ENCODE results near the gene UBE2E2.
"Not testable (repeated sequence)": the region's sequence is repeated elsewhere in the genome, so short reads cannot be mapped to it uniquely, and the experiment has no call there.

UBE2E2 gene

GRCh38 chr3:23169551-23169950 is 33.6 kb upstream of the UBE2E2 start:
- no peak for FAIRE-seq
- TF ChIP-seq TAF1 (IDR thresholded peaks at IDR 0.05; ENCODE audit: borderline replicate concordance, low read depth, low read length) (no peak), POLR2A (IDR thresholded peaks at IDR 0.05; ENCODE audit: low read depth, low read length) (no peak), POLR2AphosphoS5 (IDR thresholded peaks at IDR 0.05; ENCODE audit: low read depth, low read length) (no peak)
- no peak for DNase-seq (ENCODE audit: insufficient read length)

GRCh38 chr3:23170291-23170690 is 32.8 kb upstream of the UBE2E2 start:
- FAIRE-seq (no peak), DNase-seq (ENCODE audit: insufficient read length) (no peak)
- TF ChIP-seq TAF1 (IDR thresholded peaks at IDR 0.05; ENCODE audit: borderline replicate concordance, low read depth, low read length), result no peak
- TF ChIP-seq POLR2AphosphoS5 (IDR thresholded peaks at IDR 0.05; ENCODE audit: low read depth, low read length), result no peak
- TF ChIP-seq POLR2A (IDR thresholded peaks at IDR 0.05; ENCODE audit: low read depth, low read length), result no peak

GRCh38 chr3:23172059-23172458 is 31.1 kb upstream of the UBE2E2 start:
- FAIRE-seq, result no peak
- DNase-seq (ENCODE audit: insufficient read length), result no peak
- TF ChIP-seq POLR2A (IDR thresholded peaks at IDR 0.05; ENCODE audit: low read depth, low read length) (no peak), TAF1 (IDR thresholded peaks at IDR 0.05; ENCODE audit: borderline replicate concordance, low read depth, low read length) (no peak)

GRCh38 chr3:23174426-23175039 is 28.6 kb upstream of the UBE2E2 start:
- TF ChIP-seq POLR2A (IDR thresholded peaks at IDR 0.05; ENCODE audit: low read depth, low read length) (no peak), TAF1 (IDR thresholded peaks at IDR 0.05; ENCODE audit: borderline replicate concordance, low read depth, low read length) (no peak), POLR2AphosphoS5 (IDR thresholded peaks at IDR 0.05; ENCODE audit: low read depth, low read length) (no peak)
- DNase-seq (ENCODE audit: insufficient read length) (no peak), FAIRE-seq (no peak)

DNA sequence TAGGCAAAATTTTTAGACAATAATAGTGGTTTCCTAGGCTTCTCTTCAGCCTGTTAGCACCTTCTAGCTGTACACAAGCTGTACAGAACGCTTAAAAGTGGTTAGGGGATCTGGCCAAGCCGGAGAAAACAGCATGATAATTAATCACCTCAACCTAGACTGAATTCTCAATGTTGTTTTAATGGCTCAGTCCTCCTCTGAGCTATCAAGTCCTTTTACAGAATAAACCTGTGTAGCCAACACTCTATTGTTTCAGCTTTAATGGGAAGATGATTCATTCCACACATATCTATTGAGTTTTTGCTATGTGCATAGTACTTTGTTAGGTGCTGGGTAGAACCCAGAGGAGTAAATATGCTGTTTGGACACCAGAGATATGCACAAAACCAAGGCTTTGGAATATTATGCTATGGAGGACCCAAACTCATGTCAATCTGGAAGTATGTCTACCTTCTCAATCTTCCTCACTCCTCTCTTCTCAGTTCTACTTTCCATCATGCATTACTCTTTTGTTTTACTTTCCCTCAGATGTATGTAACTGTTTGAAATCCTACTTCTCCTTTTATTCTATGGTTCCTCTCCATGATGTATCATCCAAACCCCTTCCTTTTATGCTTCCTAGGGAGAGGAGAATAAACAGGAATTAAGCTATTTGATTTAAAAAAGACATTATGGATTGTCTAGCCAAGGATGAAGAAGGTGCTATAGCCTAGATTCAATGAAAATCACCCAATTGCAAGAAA is 27.6 kb upstream of the UBE2E2 start:
- DNase-seq (ENCODE audit: insufficient read length) (no peak), FAIRE-seq (no peak)
- TF ChIP-seq TAF1 (IDR thresholded peaks at IDR 0.05; ENCODE audit: borderline replicate concordance, low read depth, low read length) (no peak), POLR2A (IDR thresholded peaks at IDR 0.05; ENCODE audit: low read depth, low read length) (no peak), POLR2AphosphoS5 (IDR thresholded peaks at IDR 0.05; ENCODE audit: low read depth, low read length) (no peak)

DNA sequence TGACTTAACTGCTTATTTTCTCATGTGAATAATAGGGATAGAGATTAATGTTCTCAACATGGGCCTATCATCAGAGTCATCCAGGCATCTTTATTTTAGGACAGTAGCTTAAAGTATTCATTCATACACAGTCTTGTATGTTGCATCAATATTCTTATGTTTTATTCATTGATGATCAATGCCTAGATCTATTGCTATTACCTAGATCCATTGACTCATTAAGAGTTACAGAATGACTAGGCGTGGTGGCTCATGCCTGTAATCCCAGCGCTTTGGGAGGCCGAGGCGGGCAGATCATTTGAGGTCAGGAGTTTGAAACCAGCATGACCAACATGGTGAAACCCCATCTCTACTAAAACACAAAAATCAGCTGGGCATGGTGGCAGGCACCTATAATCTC is 26.3 kb upstream of the UBE2E2 start:
- FAIRE-seq; DNase-seq (ENCODE audit: insufficient read length): not testable (repeated sequence)

GRCh38 chr3:23182996-23183513 is 20.1 kb upstream of the UBE2E2 start:
- DNase-seq (ENCODE audit: insufficient read length), result no peak
- TF ChIP-seq POLR2A (IDR thresholded peaks at IDR 0.05; ENCODE audit: low read depth, low read length) (no peak), POLR2AphosphoS5 (IDR thresholded peaks at IDR 0.05; ENCODE audit: low read depth, low read length) (no peak), TAF1 (IDR thresholded peaks at IDR 0.05; ENCODE audit: borderline replicate concordance, low read depth, low read length) (no peak)
- no peak for FAIRE-seq

GRCh38 chr3:23183731-23184130 is 19.4 kb upstream of the UBE2E2 start:
- FAIRE-seq (no peak), DNase-seq (ENCODE audit: insufficient read length) (no peak)
- TF ChIP-seq POLR2A (IDR thresholded peaks at IDR 0.05; ENCODE audit: low read depth, low read length) (no peak), TAF1 (IDR thresholded peaks at IDR 0.05; ENCODE audit: borderline replicate concordance, low read depth, low read length) (no peak), POLR2AphosphoS5 (IDR thresholded peaks at IDR 0.05; ENCODE audit: low read depth, low read length) (no peak)

DNA sequence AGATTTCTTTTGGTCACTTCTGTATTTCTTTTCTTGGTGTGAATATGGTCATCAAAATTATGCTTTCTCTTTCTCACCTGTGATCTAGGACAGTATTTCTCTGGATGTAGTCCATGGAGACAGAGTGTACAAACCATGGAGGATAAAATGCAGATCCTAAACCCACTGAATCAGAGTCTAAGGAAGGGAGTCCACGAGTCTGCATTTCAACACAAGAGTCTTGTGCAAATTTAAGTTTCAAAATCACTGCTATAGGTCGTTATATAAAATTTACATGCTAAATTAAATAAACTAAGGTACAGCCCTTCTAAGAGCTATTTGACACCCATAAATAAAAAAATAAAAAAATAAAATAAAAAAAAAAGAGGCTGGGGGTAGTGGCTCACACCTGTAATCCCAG is 17.3 kb upstream of the UBE2E2 start:
- TF ChIP-seq TAF1 (IDR thresholded peaks at IDR 0.05; ENCODE audit: borderline replicate concordance, low read depth, low read length), result no peak
- no peak for TF ChIP-seq POLR2AphosphoS5 (IDR thresholded peaks at IDR 0.05; ENCODE audit: low read depth, low read length)
- no peak for TF ChIP-seq POLR2A (IDR thresholded peaks at IDR 0.05; ENCODE audit: low read depth, low read length)
- no peak for FAIRE-seq
- DNase-seq (ENCODE audit: insufficient read length), result no peak

DNA sequence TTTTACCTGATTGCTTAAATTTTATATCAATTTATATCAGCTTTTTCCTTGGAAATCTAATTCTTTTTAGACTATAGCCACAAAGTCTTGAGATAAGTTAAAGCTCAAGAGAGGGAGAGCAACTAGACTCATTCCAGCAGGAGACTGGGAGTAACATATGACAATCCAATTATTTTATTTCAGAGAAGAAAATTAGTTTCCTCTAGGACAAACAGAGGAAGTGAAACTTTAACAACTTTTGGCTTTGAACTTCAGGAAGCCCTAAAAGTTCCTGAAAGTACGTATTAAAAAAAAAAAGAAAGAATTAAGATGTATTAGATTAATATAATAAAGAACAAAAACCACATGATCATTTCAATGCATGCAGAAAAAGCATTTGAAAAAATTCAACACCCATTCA is 13.9 kb upstream of the UBE2E2 start:
- FAIRE-seq, result no peak

DNA sequence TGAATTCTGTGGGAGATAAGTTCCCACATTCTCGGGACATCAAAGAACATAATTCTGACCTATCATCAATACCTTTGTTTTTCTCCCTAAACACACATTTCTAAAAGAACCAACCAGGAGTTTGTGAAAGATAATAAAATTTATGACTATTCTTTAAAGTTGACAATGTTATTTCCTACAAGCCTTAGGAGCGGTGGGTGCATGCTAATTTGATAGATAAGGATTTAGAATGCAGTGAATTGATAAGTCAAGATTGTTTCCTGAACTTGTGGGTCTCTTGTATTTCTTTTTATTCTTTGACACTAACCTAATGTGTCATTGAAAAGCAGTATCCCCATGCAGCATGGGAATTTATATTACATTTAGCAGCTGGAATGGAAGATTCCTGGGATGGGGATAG is 10.3 kb upstream of the UBE2E2 start:
- no peak for DNase-seq (ENCODE audit: insufficient read length)
- no peak for FAIRE-seq
- TF ChIP-seq POLR2A (IDR thresholded peaks at IDR 0.05; ENCODE audit: low read depth, low read length) (no peak), POLR2AphosphoS5 (IDR thresholded peaks at IDR 0.05; ENCODE audit: low read depth, low read length) (no peak), TAF1 (IDR thresholded peaks at IDR 0.05; ENCODE audit: borderline replicate concordance, low read depth, low read length) (no peak)

More for the DNA sequence above, 13.9 kb upstream of the UBE2E2 start:
- no peak for DNase-seq (ENCODE audit: insufficient read length)
- no peak for TF ChIP-seq TAF1 (IDR thresholded peaks at IDR 0.05; ENCODE audit: borderline replicate concordance, low read depth, low read length)
- no peak for TF ChIP-seq POLR2AphosphoS5 (IDR thresholded peaks at IDR 0.05; ENCODE audit: low read depth, low read length)
- TF ChIP-seq POLR2A (IDR thresholded peaks at IDR 0.05; ENCODE audit: low read depth, low read length), result no peak

DNA sequence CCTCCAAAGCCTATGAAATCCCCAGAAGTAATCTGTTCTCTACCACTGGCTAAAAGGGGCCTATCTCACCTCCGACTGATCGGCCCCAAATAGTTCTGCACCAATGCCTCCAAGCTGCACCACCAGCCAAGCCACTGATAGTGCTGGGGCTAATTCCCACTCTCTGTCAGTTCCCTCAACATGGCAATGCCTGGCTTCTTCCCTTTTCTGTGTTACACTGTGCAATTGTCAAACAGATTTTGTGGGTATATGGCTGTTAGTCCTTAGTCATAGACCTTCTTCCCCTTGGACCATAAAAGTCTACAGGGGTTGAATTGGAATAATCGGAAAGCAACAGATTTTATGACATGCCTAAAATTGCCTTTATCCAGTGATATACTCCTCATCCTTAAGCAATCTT is 9.3 kb upstream of the UBE2E2 start:
- FAIRE-seq, result no peak
- no peak for TF ChIP-seq TAF1 (IDR thresholded peaks at IDR 0.05; ENCODE audit: borderline replicate concordance, low read depth, low read length)
- no peak for TF ChIP-seq POLR2AphosphoS5 (IDR thresholded peaks at IDR 0.05; ENCODE audit: low read depth, low read length)
- TF ChIP-seq POLR2A (IDR thresholded peaks at IDR 0.05; ENCODE audit: low read depth, low read length), result no peak
- no peak for DNase-seq (ENCODE audit: insufficient read length)
